GM21447 (cell line): ENCODE measurements around the gene PSTPIP1.
"Not testable (repeated sequence)": the region's sequence is repeated elsewhere in the genome, so short reads cannot be mapped to it uniquely, and the experiment has no call there.

Experiments used
- ATAC-seq: cut with Tn5 transposase; IDR thresholded peaks from one replicate; pipeline ENCODE4 v1.9.1; 2021; ENCODE audit not compliant: unreplicated experiment

Gene PSTPIP1

DNA sequence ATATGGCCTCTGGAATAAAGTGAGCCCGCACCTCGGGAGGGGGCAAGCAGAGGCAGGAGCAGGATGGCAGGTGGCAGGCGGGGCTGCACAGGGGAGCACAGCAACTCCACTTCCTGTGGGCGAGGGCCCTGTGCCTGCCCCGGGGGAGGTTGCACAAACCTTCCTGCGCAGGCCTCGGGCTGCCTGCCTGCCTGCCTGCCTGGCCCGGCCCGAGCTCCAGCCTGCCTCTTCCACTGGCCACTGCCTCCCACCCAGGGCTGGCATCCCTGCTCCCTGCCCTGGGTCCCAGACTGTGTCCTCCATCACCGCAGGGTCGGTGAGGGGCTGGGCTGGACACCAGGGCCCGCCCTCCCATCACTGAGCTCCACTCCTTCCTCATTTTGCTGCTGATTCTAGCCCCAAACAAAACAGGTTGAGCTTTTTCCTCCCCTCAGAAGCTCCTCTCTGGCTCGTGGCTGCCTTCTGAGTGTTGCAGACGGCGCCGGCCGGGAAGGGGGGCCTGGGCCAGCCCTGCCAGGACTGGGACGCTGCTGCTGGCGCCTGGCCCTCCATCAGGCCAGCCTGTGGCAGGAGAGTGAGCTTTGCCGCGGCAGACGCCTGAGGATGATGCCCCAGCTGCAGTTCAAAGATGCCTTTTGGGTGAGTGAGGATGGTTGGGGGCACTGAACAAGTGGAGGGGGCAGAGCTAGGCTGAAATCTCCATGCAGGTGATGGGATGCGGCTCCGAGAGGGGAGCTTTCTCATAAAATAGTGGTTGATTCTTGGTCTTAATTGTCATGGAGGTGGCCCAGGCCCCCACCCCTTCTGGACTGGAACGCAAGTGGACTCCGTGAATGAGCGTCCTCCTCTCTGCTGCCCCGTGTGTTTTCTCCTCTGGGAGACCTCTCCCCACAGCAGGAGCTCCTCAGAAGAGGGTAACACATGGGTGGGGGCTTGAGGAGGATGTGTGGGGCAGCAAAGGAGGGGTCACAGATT lies at the start of gene PSTPIP1:
PSTPIP1 (plus strand) TSS at position 156 of the 975 bp plus-strand sequence; CDS start at position 604, 448 bp downstream.
- ATAC-seq, result peak; percentile 58

DNA sequence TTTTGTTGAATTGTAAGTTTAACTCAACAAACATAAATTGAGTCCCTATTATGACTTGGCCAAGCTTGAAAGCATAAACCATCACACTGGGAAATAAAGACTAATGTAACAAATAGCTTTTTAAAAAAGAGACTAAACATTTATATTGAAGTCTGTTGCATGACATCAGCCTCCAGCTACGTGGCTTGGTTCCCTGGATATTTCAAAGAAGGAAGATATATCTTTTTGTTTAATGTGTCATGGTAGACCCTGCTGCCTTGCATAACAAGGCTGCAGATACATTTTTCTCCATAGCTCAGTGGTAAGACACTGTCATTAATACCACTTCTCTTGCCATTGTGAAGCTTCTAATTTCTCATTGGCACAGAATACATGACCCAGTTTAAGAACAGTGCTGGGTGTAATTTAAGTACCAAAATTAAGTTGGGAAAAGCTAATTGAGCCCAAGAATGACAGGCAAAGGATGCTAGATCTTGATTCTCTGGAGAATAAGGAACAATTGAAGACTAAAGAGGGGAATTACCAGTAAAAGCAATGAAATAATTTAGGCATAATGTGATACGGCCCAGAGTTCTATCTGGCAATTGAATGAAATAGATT lies 49.3 kb upstream of the PSTPIP1 start:
- no peak for ATAC-seq

DNA sequence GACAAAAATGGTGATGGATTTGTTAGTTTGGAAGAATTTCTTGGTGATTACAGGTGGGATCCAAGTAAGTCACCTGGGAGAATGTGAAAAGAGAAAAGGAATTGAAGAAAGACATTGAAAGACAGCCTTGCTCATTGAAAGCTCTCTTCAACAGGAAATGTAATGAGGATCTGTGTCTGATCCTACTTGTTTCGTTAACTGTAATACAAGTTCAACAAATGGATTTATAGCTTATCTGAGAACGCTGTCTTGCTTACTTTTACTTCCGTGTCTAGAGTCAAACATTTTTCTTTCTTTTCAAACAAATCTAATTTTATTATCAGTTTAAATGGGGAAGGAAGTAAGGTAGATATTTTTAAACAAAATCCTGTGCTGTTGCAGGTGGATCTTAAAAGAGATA lies 47.5 kb upstream of the PSTPIP1 start:
- no peak for ATAC-seq

DNA sequence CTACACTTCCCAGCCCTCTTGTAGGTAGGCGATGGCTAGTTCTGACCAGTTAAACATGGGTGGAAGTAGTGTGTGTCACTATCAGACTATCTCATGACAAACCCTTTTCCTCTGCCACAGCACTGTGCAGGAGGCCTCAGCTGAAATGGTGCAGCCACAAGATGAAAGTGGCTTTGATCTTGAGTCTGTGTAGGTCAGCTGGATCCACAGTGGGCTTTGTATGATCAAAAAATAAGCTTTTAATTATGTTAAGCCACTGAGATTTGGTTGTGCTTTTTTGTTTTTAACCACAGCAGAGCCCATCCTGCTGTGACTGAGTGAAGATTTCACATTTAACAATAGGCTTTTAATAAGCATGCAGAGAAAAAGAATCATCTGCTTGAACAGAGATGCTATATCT lies 43.7 kb upstream of the PSTPIP1 start:
- ATAC-seq, result no peak

DNA sequence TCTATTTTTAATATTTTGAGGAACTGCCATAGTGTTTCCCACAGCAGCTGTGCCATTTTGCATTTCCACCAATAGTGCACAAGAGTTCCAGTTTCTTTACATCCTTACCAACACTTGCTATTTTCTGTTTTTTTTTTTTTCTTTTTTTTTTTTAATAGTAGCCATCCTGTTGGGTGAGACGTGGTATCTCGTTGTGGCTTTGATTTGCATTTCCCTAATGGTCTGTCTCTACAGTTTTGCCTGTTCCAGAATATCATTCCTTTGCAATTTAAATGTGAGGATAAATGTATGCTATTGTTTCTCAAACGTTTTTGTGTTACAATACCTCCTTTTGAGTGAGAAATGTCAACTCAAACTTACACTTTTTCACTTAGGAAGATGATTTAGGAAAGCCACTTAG lies 41.0 kb upstream of the PSTPIP1 start:
- ATAC-seq, result no peak

DNA sequence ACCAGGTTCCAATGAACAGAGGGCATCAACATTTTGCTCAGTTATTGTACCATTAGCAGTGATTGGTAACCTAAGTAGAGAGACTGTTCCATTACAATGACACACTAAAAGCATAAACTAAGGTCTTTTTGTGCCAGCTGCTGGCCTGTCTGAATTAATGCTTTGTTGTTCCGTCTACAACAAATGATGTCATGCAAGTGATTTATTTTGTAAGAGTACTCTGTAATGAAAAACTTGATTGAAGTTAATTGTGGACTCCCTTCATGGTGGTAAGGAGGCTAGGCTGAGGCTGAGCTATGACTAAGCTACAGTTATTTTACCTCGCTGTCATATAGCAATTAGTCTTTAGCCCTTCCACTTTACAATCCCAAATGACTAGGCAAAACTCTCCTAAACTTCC lies 40.2 kb upstream of the PSTPIP1 start:
- no peak for ATAC-seq

DNA sequence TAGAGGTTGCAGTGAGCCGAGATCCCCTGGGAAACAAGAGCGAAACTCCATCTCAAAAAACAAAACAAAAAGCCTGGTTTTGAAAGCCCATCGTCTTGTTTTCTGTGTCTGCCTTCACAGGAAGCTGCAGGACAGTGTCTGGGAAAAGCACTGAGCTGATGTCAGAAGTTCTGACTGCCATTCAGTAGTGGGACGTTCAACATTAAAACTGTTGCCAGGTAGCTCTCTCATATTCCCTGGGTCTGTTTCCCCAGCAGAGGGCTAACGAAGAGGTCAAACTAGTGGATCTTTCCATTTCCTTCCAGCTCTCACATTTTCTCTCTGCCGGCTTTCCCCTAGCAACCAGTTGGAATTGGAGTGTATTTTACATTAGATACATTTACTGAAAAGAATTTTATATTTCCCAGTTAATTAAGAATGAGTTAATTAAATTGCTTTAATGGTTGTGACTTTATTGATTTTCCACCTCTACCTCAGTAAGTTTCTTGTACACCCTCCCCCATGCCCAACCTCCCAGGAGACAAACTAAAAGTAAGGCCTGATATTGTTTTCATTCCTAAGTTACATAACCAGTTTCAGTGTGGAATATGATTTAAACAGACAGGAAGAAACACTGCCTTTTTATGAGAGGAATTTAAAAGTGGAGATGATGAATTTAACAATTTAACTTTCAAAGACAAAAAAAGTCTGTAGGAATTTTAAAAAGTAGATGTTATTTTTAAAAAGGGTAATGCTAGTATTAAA lies 33.5 kb upstream of the PSTPIP1 start:
- ATAC-seq, result no peak

DNA sequence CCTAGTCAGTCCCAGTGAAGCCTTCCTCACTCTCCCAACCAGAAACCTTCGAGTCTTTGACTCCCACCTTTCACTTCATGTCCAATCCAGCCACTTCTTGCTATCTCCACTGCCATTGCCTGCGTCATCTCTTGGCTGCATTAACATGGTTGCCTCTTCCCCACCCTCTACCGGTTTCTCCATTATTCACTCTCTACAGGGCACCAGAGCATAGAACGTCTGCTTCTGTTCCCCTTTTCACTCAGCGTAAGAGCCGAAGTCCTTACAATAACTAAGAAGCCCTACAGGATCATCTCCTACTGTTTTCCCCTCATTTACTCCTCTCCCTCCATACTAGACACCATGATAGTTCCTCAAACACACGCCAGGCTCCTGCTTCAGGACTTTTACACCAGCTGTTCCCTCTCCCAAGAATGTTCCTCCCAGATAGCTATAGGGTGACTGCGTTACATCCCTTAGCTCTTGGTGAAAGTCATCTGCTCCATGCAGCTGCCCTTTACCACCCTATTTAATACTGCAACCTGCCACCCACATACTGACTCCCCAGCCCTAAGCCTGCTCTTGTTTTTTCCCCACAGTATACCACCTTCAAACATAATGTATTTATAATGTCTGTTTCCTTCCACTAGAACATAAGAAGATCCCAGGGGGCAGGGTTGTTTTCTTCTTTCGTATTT lies 32.5 kb upstream of the PSTPIP1 start:
- no peak for ATAC-seq

DNA sequence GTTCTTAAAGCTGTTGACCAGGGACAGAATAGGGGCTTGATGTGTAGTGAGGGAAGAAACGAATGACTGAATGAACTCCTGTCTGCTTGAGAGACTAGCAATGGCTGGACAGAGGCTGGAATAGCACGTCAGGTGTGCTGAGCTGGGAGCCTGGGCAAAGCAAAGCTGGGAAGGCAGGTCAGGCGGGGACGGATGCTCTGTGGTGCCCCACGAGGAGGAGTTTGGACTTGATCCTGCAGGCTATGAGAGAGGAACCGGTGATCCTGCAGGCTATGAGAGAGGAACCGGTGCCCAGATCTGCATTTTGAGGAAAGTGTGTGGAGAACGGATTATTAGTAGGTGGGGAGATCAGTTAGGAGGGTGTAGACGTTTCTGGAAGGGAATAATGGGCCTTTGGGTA lies 31.3 kb upstream of the PSTPIP1 start:
- ATAC-seq, result no peak

DNA sequence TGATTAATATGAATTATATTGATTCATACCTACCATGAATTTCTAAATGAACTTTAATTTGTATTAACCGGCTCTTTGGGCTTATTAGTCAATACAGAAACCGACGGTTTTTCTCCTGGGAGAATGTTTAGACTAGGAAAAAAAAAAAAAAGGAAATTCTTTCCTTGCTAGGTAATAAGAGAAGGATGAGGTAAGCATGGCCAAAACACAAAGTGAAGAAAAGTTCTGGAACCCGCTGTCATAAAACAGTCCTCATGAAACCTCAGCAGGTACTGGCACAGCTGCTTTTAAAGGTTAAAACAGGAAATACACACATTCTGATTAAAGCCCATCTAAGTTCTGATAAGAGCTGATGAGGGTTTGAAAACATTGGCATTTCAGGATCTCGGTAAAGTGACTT lies 30.8 kb upstream of the PSTPIP1 start:
- ATAC-seq, result no peak

DNA sequence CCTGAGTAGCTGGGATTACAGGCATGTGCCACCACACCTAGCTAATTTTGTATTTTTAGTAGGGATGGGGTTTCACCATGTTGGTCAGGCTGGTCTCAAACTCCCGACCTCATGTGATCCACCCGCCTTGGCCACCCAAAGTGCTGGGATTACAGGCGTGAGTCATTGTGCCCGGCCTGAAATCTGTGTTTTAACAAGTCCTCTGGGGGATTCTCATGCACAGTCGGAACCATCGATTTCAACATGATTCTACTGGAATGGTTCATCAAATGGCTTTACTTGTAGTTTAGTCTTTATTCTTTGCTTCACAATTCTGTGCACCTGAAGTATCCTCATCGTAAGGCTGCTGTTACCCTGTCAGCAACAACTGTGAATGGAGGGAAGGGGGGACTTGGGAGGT lies 28.9 kb upstream of the PSTPIP1 start:
- not testable (repeated sequence) for ATAC-seq

DNA sequence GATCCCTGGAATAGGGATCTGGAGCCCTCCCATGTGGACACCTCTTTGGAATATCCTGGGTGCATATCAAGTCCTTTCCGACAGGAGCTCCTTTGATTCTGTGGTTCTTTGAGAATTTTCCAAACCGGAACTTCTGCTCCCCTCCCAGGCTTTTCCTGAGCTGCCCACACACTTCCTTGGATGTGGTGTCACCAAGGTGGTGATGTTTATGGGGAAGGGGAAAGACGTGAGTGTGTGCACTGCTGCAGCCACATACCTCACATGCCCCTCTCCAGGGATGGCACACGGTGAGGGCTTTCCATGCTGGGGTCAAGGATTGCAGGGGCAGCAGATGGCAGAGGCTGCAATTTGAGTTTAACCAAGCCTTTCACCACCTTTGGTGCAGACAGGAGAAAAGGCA lies 27.9 kb upstream of the PSTPIP1 start:
- ATAC-seq, result no peak

DNA sequence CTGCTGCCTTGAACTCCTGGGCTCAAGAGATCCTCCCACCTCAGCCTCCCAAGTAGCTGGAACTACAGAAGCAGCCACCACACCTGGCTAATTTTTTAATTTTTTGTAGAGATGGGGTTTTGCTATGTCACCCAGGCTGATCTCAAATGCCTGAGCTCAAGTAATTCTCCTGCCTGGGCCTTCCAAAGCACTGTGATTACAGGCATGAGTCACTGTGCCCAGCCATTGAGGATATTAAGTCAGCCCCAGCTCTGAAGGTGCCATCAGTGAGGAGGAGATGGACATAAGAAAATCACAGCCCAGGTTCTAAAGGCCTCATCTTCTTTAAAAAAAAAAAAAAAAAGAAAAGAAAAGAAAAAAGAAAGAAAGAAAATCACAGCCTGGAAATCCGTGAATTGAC lies 26.6 kb upstream of the PSTPIP1 start:
- ATAC-seq, result no peak

DNA sequence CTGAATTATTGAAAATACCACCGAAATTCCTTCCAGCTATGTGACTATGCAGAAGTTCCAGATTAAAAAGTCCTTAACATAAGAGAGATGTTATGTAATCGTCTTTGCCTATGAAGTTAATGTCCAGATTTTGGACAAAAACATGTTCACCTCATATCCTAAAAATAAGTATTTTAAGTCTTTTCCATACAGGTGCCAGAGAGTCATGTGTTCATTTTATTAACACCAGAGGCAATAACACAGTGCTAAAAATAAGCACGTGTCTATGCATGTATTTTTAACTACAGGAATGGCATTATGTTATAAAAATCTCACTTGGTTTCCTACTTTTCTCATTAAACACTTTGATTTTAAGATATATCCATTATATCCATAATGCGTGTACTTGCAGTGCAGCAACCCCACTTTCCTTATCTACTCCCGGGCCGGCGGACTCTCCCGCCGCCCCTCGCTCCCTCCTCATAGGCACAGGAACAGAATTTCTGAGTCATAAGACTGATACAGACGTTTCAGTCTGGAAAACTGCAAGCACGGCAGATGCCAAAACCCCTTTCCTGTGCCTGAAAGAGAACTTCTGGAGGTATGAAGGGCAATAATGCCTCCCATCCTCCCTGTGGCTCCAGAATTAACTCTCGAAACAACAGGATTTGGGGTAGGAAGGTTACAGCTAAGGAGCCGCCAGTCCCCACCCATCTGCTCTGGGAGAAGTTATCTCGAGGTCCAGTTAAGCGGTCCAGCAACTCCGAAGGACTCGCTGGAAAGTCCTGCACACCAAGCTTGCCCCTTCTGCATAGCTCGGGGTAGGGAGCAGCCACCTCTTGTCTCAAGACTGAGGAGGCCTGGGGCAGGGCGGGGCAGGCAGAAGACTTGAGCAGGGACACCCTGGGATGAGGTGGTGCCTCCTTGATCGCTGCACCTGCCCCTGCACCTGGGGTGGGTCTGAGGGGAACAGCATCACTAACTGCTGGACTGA lies 22.3 kb upstream of the PSTPIP1 start:
- no peak for ATAC-seq

DNA sequence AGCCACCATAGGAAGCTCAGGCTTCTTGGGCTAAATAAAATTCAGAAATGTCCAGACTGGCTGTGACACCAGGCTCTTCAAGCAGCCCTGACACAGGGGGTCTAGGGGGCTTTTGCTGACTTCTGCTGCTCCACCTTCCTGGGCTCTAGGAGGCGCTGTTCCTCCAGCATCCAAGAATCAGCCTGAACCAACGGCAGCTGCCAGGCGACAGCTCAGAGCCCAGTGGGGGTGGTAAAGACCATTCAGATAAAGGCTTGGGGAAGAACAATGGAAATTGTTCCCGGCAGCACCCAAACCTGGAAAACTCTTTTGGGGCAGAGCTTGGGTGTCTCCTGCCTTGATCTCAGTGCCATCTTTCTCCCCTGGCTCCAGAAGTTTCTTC lies 21.6 kb upstream of the PSTPIP1 start:
- ATAC-seq, result no peak

DNA sequence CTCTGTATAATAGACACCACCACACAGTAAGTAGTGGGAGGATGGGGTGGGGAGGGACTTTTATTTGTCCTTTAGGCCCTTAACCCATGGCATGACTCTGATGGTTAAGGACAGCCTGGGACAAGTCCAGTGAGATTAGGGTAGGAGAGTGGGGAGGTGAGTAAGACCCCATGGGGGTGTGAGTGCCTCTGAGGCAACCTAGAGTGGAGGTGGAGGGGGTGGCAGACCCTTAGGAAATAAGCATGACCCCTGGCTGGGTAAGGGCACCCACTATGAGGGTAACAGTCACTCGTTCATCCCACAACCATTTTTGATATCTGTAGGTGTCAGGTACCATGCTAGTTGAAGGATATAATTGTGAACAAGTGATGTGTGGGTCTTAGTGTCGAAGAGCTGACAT lies 21.0 kb upstream of the PSTPIP1 start:
- ATAC-seq, result no peak

DNA sequence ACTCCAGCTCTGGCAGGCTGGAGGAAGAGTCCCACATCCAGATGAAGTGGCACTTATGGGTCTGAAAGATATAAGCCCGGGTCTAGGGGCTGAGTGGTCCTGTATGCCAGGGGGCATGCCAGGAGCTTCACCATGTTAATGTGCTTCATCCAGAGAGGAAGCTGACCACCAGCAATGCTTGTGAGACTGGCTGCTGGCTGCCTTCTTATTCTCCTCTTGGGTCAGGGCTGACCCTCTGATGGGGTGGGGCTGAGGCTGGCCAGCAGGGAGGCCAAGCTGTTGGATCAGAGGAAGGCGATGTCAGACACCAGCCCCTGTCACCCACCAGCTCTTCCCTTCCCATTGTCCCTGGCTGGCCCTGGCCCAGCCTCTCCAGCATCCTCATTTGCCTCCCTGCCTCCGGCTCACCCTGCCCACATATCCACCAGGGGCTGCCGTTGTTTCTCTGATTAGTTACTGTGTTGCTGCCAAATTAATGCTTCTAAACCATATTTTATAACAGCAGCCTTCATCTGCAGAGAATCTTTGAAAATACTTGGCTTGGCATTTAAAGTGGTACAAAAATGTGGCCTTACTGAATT lies 20.4 kb upstream of the PSTPIP1 start:
- no peak for ATAC-seq

DNA sequence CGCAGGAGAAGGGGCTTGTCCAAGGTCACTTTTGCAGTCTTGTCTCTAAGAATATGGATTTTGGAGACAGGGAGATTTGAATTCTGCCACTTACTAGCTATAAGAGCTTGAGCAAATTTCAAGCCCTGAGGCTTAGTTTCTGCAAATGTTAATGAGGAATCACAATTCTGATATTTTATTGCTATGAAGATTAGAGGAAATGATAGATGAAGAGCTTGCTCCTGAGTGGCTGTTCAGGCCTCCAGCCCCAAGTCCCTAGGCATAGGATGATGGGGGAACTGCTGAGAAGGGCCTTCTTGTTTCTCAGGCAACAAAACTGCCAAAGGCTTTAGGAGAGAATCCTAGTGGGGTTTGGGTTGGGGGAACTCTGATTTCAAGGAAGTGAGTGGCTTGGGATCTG lies 18.8 kb upstream of the PSTPIP1 start:
- ATAC-seq, result no peak

DNA sequence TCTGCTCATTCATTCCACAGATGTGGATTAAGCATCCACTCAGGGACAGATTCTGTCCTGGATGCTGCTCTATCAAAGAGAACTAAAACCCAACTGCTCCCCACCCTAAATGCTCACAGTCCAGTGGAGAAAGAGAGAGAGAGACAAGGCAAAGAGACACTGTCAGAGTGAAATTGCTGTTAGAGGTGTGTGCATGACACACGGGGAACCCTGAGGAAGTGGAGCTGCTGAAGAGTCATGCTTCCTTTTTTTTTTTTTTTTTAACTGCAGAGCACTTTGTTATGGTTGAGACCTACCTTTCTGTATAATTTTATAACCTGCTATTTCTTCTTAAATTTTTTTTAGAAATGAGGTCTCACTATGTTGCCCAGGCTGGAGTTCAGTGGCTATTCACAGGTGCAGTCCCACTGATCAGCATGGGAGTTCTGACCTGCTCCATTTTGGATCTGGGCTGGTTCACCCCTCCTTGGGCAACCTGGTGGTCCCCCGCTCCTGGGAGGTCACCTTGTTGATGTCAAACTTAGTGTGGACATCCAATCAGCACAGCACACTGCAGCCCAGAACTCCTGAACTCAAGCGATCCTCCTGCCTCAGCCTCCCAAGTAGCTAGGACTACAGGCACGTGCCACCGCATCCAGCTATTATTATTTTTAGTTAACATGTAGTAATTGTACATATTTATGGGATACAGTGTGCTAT lies 18.2 kb upstream of the PSTPIP1 start:
- no peak for ATAC-seq
